Left lung (tissue), 10 donors: Measurements from ENCODE around the gene NCBP2. TPM values are rescaled to one million over a fixed set of nuclear protein-coding genes. Genes with fewer than 3 reads are reported as not detected.

Experiments used
- ATAC-seq: fragments of 200-7000 bp; cut with Tn5 transposase; one replicate; pipeline ENCODE4 v1.9.1; 2020; ENCODE audit warnings: moderate library complexity
- DNase-seq, 4 donors: peaks; one replicate each; pipeline ENCODE4 v3.0.0-alpha.2; 2013 to 2020
- H3K27ac ChIP-seq, 2 donors: fragments of 200-600 bp; sonication (generic) in 1 of 2; one replicate each; pipeline versions ENCODE4 v1.5.0 to v1.8.0; 2020 to 2021
- H3K27me3 ChIP-seq, 2 donors: fragments of 200-600 bp; sonication (generic) in 1 of 2; one replicate each; pipeline versions ENCODE4 v1.5.0 to v1.8.0; 2020 to 2021
- H3K36me3 ChIP-seq, 2 donors: fragments of 200-600 bp; sonication (generic) in 1 of 2; one replicate each; pipeline versions ENCODE4 v1.5.0 to v1.8.0; 2020 to 2021
- H3K4me1 ChIP-seq, 2 donors: fragments of 200-600 bp; one replicate each; pipeline ENCODE4 v1.8.0; 2021
- H3K4me3 ChIP-seq, 2 donors: fragments of 200-600 bp; sonication (generic) in 1 of 2; one replicate each; pipeline versions ENCODE4 v1.5.0 to v1.8.0; 2020 to 2021; ENCODE audit warnings: mild to moderate bottlenecking in 1 of 2
- H3K9me3 ChIP-seq, 2 donors: fragments of 200-600 bp; sonication (generic) in 1 of 2; one replicate each; pipeline versions ENCODE4 v1.5.0 to v1.8.0; 2020 to 2021
- CTCF ChIP-seq, 2 donors: fragments of 200-600 bp; sonication (generic) in 1 of 2; IDR thresholded peaks; one replicate each; pipeline versions ENCODE4 v1.5.0 to v1.8.0; 2021; ENCODE audit warnings: antibody characterized with exemption in 2 of 2
- intact Hi-C, 2 donors: fragments of 100-400 bp; cut with DNase I; formaldehyde crosslinking; loops; one replicate each; pipeline versions ENCODE4 v1.11.2 to v1.14.2; 2022
- polyA plus RNA-seq, 6 donors: library from polyadenylated mRNA; unstranded; fragments of 120-200 nt; gene quantifications; one replicate each; pipeline ENCODE4 v1.2.1, GENCODE V29; 2013; ENCODE audit not compliant: insufficient read length in 6 of 6
- total RNA-seq, 2 donors: library from RNA; stranded (reverse); fragmentation: NEBNext Ultra II Directional; extraction: Animal tissue kit (Norgen Biotek cat#: 25700); gene quantifications; one replicate each; pipeline ENCODE4 v1.2.1, GENCODE V29; 2021
- donor health status: DM: no; HTN: yes; CAD: no.
- donor health status: DM: no; HTN: no; CAD: no.

NCBP2 gene
- total and polyA plus RNA-seq, 8 donors: 56.0 to 95.9 (median 87.0) TPM

- no peak for TF ChIP-seq CTCF (IDR thresholded peaks at IDR 0.05)
- ATAC-seq (no peak), DNase-seq (no peak)
- H3K9me3 ChIP-seq: no peaks in the 10 kb centered on the region
- H3K27me3 ChIP-seq: no peaks in the 10 kb centered on the region
- H3K27ac ChIP-seq: no peak overlapping the region
- H3K36me3 ChIP-seq: no peaks in the 10 kb centered on the region
- intact Hi-C loops: loop anchor here in 1 of 2 donors (5.0 kb wide), 1 partner anchor 128 kb away; no protein-coding TSS in a partner anchor
- peaks cover 7 to 20% of the 10 kb centered on the region in 2 donors for H3K4me1 ChIP-seq
- H3K4me3 ChIP-seq: no peak overlapping the region
Observed at GRCh38 chr3:196965804-196966173, 23.5 kb upstream of the NCBP2 start.

GRCh38 chr3:196965112-196965803, 22.9 kb upstream of the NCBP2 start:
- H3K27ac ChIP-seq: no peak overlapping the region
- no peak for ATAC-seq
- H3K36me3 ChIP-seq: no peaks in the 10 kb centered on the region
- DNase-seq: no peak
- H3K9me3 ChIP-seq: no peaks in the 10 kb centered on the region
- peaks cover 7 to 20% of the 10 kb centered on the region in 2 donors for H3K4me1 ChIP-seq
- no peak for TF ChIP-seq CTCF (IDR thresholded peaks at IDR 0.05)
- no peaks in the 10 kb centered on the region for H3K27me3 ChIP-seq
- H3K4me3 ChIP-seq: no peak overlapping the region
- intact Hi-C loops: loop anchor here in 1 of 2 donors (5.0 kb wide), 1 partner anchor 128 kb away; no protein-coding TSS in a partner anchor

GRCh38 chr3:196963631-196963953, 21.3 kb upstream of the NCBP2 start:
- intact Hi-C loops: no loop called here
- no peak for ATAC-seq

GRCh38 chr3:196962930-196963630, 20.8 kb upstream of the NCBP2 start:
- H3K27ac ChIP-seq: no peak overlapping the region
- H3K9me3 ChIP-seq: no peaks in the 10 kb centered on the region
- no peak overlapping the region for H3K4me3 ChIP-seq
- intact Hi-C loops: no loop called here
- TF ChIP-seq CTCF (IDR thresholded peaks at IDR 0.05): no peak
- no peaks in the 10 kb centered on the region for H3K27me3 ChIP-seq
- DNase-seq: no peak
- H3K4me1 ChIP-seq: peaks cover 6 to 13% of the 10 kb centered on the region in 2 donors
- H3K36me3 ChIP-seq: no peaks in the 10 kb centered on the region
- no peak for ATAC-seq

More at GRCh38 chr3:196963631-196963953, 21.3 kb upstream of the NCBP2 start:
- Histone ChIP-seq H3K9me3 (no peaks in the 10 kb centered on the region), H3K27me3 (no peaks in the 10 kb centered on the region), H3K27ac (no peak overlapping the region), H3K4me3 (no peak overlapping the region), H3K4me1 (peaks cover 7 to 16% of the 10 kb centered on the region in 2 donors), H3K36me3 (no peaks in the 10 kb centered on the region)
- TF ChIP-seq CTCF (IDR thresholded peaks at IDR 0.05): no peak
- no peak for DNase-seq

GRCh38 chr3:196962108-196962929, 20.0 kb upstream of the NCBP2 start:
- Histone ChIP-seq H3K9me3 (no peaks in the 10 kb centered on the region), H3K27ac (no peak overlapping the region), H3K36me3 (no peaks in the 10 kb centered on the region), H3K4me1 (peaks cover 0 to 5% of the 10 kb centered on the region in 2 donors), H3K4me3 (no peak overlapping the region), H3K27me3 (no peaks in the 10 kb centered on the region)
- intact Hi-C loops: no loop called here
- DNase-seq (no peak), ATAC-seq (no peak)
- TF ChIP-seq CTCF (IDR thresholded peaks at IDR 0.05): no peak
